WI38 (cell line): ENCODE data around the gene ARHGAP21.
"Not testable (repeated sequence)": the region's sequence is repeated elsewhere in the genome, so short reads cannot be mapped to it uniquely, and the experiment has no call there.

Source experiments
- H3K4me3 ChIP-seq: 2 replicates; pipeline ENCODE4 v1.5.1; 2011; ENCODE audit warnings: low read depth, mild to moderate bottlenecking, control low read depth, low read length
- CTCF ChIP-seq: IDR thresholded peaks from 2 replicates; pipeline ENCODE4 v1.5.1; 2012; ENCODE audit warnings: low read depth, mild to moderate bottlenecking, control low read depth, low read length

The ARHGAP21 gene

GRCh38 chr10:24669285-24669852 is 54.3 kb downstream of the ARHGAP21 start:
- TF ChIP-seq CTCF, result no peak
- H3K4me3 ChIP-seq, result no peak overlapping the region

- TF ChIP-seq CTCF, result no peak
Observed at GRCh38 chr10:24668247-24668646, 55.4 kb downstream of the ARHGAP21 start.

GRCh38 chr10:24664991-24665390 is 58.7 kb downstream of the ARHGAP21 start:
- no peak for TF ChIP-seq CTCF
- no peak overlapping the region for H3K4me3 ChIP-seq

More at GRCh38 chr10:24668247-24668646, 55.4 kb downstream of the ARHGAP21 start:
- no peak overlapping the region for H3K4me3 ChIP-seq

GRCh38 chr10:24661376-24661775 is 62.3 kb downstream of the ARHGAP21 start:
- no peak for TF ChIP-seq CTCF
- no peak overlapping the region for H3K4me3 ChIP-seq

- not testable (repeated sequence) for H3K4me3 ChIP-seq
Observed at GRCh38 chr10:24658319-24658718, 65.4 kb downstream of the ARHGAP21 start.

- H3K4me3 ChIP-seq, result not testable (repeated sequence)
Observed at GRCh38 chr10:24656326-24656725, 67.4 kb downstream of the ARHGAP21 start.

GRCh38 chr10:24652381-24652957 is 71.2 kb downstream of the ARHGAP21 start:
- no peak for TF ChIP-seq CTCF
- H3K4me3 ChIP-seq, result no peak overlapping the region

GRCh38 chr10:24651923-24652322 is 71.8 kb downstream of the ARHGAP21 start:
- no peak for TF ChIP-seq CTCF

More at GRCh38 chr10:24651923-24652322, 71.8 kb downstream of the ARHGAP21 start:
- H3K4me3 ChIP-seq, result no peak overlapping the region
